ENCODE data around the gene PWWP2B.
A peak's percentile ranks its signal among the peaks of the same experiment; 100 is the strongest.
"Not testable (repeated sequence)": the region's sequence is repeated elsewhere in the genome, so short reads cannot be mapped to it uniquely, and the experiment has no call there.

PWWP2B gene

GRCh38 chr10:132363921-132364593 lies 32.9 kb upstream of the PWWP2B start:
- peak; percentile 2 for DNase-seq

- DNase-seq: no peak
Observed at GRCh38 chr10:132364594-132364970, 32.4 kb upstream of the PWWP2B start.

- no peak for DNase-seq
Observed at GRCh38 chr10:132365102-132365501, 31.9 kb upstream of the PWWP2B start.

GRCh38 chr10:132366006-132366405 lies 31.0 kb upstream of the PWWP2B start:
- no peak for DNase-seq

GRCh38 chr10:132366499-132366898 lies 30.5 kb upstream of the PWWP2B start:
- no peak for DNase-seq

- DNase-seq: no peak
Observed at GRCh38 chr10:132368391-132368790, 28.6 kb upstream of the PWWP2B start.

GRCh38 chr10:132368881-132369635 lies 27.9 kb upstream of the PWWP2B start:
- no peak for DNase-seq

- DNase-seq: peak; percentile 9
Observed at GRCh38 chr10:132369636-132370185, 27.3 kb upstream of the PWWP2B start.

- no peak for DNase-seq
Observed at GRCh38 chr10:132370426-132371340, 26.3 kb upstream of the PWWP2B start.

- no peak for DNase-seq
Observed at GRCh38 chr10:132371641-132372081, 25.3 kb upstream of the PWWP2B start.

- DNase-seq: no peak
Observed at GRCh38 chr10:132372516-132373095, 24.4 kb upstream of the PWWP2B start.

- DNase-seq: no peak
Observed at GRCh38 chr10:132373241-132373955, 23.6 kb upstream of the PWWP2B start.

GRCh38 chr10:132374176-132374575 lies 22.8 kb upstream of the PWWP2B start:
- DNase-seq: no peak

- no peak for DNase-seq
Observed at GRCh38 chr10:132374612-132375011, 22.4 kb upstream of the PWWP2B start.

GRCh38 chr10:132375116-132375794 lies 21.7 kb upstream of the PWWP2B start:
- no peak for DNase-seq

- DNase-seq: no peak
Observed at GRCh38 chr10:132375795-132376297, 21.2 kb upstream of the PWWP2B start.

- DNase-seq: no peak
Observed at GRCh38 chr10:132376394-132376851, 20.6 kb upstream of the PWWP2B start.

- no peak for DNase-seq
Observed at GRCh38 chr10:132377326-132377725, 19.7 kb upstream of the PWWP2B start.

GRCh38 chr10:132379026-132379425 lies 18.0 kb upstream of the PWWP2B start:
- DNase-seq: not testable (repeated sequence)

GRCh38 chr10:132380986-132381385 lies 16.0 kb upstream of the PWWP2B start:
- DNase-seq: not testable (repeated sequence)

- DNase-seq: no peak
Observed at GRCh38 chr10:132381741-132382140, 15.3 kb upstream of the PWWP2B start.
